GM18508 (cell line): ENCODE results near the gene GPR142.

Experiments
- ATAC-seq: cut with Tn5 transposase; IDR thresholded peaks from one replicate; pipeline ENCODE4 v1.9.1; 2021; ENCODE audit warnings: moderate number of reproducible peaks; ENCODE audit not compliant: insufficient read depth, unreplicated experiment

GPR142 gene

DNA sequence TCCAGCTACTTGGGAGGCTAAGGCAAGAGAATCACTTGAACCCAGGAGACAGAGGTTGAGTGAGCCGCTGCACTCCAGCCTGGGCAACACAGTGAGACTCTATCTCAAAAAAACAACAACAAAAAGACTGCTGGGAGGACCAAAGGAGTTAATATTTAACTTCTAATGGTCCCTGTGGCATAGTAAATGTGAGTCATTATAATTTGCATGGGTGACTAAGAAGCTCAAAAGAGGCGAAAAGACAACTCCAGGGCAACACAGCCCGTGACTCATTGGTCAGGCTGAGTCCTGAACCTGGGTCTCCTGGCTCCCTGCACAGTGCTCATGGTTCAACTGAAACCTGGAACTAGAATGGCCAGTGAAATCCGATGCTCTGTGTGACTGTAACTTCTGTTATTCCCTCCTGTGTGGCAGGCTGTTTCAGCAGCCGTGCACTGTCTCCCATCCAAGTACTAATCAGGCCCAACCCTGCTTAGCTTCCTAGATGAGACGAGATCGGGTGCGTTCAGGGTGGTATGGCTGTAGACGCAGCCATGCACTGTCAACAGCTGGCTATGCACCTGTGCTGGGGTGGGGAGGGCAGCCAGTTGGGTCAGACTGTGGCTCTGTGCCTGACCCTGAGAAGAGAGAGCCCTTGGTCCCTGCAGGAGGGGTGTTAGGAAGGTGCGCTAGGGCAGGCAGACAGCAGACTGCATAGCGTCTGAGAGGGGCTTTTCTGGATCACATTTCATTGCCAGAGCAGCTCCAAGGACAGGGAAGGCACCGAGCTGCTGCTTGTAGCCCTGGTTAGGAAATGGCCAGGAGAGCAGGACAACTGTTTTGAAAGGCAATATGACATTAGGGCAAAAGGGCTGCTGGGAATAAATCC is 50.1 kb downstream of the GPR142 start:
- ATAC-seq, result no peak

DNA sequence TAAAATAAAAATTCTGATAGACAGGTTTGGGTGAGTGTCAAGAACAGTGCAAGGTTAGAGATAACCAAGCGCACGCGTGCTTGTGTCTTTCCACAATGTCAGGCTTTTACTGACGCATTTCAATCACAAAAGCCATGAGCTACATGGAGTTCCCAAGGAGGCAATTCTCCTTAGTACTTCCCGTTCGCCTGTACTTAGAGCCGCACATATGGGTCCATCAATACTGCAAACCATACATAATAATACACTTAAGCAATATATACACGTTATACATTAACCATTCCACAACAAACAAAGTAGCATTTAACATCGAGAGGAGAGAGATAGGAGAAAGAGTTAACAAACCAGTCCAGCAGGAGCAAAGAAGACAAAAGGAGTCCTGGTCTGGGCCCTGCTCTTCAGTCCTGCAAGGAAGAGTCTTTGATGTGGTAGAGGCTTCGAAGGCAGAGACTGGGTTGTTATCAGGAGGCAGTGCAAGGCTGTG is 52.7 kb downstream of the GPR142 start:
- ATAC-seq, result no peak
